ENCODE measurements around the gene IL4R.

The IL4R gene

DNA sequence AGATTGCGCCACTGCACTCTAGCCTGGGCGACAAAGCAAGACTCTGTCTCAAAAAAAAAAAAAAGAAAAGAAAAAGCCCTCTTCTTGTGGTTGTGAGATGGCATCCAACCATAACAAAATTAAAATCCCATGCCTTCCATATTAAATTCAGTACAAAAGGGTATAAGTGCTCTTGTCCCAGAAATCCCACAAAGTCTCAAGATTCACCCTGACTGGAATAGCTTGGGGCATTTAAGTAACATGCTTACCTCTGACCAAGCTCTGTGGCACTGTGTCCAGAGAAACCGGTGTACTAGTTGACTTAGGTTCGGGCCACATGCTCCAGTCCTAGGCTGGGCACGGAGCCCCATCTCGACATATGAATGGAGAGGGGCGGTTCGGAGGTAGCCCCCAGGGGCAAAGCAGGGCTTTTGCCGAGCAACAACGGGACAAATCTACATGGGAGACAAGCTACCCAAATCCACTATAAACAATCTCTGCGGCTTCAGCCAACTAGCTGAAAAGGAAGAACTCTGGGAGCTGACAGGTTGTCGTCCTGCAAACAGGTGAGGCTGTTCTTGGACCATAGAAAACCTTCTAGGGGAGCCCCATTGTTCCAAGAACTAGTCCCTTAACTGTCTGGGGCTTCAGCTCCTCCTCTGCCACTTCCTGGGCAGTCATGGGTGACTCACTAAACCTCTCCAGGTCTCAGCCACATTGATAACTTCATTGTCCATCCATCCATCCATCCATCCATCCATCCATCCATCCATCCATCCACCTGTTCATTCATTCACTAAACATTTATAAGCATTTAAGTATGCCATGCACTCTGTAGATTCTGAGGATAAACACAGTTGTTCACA is 10.3 kb upstream of the IL4R start:
- peaks cover 11% of the 10 kb centered on the region for H3K4me1 Mint-ChIP-seq
- H3K27me3 Mint-ChIP-seq (ENCODE audit: low read depth), result peaks cover 18% of the 10 kb centered on the region
- peaks cover 2% of the 10 kb centered on the region for H3K9me3 Mint-ChIP-seq
- TF ChIP-seq, protein P1, sequence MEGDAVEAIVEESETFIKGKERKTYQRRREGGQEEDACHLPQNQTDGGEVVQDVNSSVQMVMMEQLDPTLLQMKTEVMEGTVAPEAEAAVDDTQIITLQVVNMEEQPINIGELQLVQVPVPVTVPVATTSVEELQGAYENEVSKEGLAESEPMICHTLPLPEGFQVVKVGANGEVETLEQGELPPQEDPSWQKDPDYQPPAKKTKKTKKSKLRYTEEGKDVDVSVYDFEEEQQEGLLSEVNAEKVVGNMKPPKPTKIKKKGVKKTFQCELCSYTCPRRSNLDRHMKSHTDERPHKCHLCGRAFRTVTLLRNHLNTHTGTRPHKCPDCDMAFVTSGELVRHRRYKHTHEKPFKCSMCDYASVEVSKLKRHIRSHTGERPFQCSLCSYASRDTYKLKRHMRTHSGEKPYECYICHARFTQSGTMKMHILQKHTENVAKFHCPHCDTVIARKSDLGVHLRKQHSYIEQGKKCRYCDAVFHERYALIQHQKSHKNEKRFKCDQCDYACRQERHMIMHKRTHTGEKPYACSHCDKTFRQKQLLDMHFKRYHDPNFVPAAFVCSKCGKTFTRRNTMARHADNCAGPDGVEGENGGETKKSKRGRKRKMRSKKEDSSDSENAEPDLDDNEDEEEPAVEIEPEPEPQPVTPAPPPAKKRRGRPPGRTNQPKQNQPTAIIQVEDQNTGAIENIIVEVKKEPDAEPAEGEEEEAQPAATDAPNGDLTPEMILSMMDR (IDR thresholded peaks at IDR 0.05; ENCODE audit: unreplicated experiment in 3 of 3), result no peak
- H3K4me3 Mint-ChIP-seq, result no peak overlapping the region
- no peak overlapping the region for H3K27ac Mint-ChIP-seq
- no peaks in the 10 kb centered on the region for H3K36me3 Mint-ChIP-seq (ENCODE audit: low read depth)

DNA sequence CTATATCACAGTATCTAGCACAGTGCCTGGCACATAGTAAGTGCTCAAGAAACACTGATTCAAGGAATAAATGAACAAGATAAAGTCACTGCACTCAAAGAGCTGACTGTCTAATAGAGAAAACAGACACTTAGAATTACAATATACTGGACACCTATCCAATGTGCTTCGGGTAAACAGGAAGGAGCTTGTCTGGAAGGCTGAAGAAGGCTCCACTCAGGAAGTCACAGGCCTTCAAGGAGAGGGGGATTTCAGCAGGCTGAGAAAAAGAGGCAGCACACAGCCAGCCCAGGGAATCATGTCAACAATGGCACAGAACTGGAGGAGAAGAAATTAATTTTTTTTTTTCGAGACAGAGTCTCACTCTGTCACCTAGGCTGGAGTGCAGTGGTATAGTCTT is 9.7 kb upstream of the IL4R start:
- TF ChIP-seq, protein P1 (IDR thresholded peaks at IDR 0.05; ENCODE audit: unreplicated experiment in 3 of 3), result no peak
- H3K36me3 Mint-ChIP-seq (ENCODE audit: low read depth), result no peaks in the 10 kb centered on the region

DNA sequence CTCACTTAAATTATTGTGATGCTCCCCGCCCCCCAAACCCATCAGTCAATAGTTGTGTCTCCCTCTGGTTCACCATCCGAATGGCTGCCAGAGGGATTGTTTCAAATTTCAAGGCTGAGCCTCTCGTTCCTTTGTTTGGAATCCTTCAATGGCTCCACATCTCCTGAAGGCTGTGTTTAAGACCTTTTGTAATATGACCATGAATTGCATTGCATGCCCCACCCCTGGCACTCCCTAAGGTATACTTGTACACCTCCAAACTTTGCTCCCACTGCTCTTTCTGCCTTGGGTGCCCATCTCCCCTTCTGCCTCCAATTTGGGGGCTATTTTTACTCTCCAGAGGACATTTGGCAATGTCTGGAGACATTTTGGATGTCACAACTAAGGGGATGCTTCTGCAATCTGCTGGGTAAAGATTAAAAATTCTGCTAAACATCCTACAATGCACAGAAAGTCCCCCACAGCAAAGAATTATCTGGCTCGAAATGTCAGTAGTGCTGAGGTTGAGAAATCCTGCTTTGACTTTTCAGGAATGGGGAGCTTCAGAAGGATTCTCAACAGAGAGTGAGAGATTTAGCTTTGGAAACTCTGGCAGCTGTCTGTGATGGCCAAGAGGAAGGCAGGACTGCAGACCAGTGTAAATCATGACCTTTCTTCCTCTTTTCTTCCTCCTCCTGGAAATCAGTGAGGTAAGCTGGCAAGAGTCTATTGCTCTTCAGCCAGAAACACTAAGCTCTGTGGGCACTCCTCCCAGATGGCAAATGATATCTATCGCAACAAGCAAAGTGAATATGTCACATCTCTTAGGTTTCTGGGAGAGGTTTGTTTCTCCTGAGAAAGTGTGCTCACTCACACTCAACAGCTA is 8.7 kb upstream of the IL4R start:
- Mint-ChIP-seq H3K36me3 (ENCODE audit: low read depth) (no peaks in the 10 kb centered on the region), H3K27ac (peak overlapping the region in 1 of 3 experiments; percentile 29), H3K27me3 (ENCODE audit: low read depth) (peaks cover 18% of the 10 kb centered on the region), H3K4me3 (no peak overlapping the region), H3K9me3 (peaks cover 2% of the 10 kb centered on the region), H3K4me1 (peaks cover 11% of the 10 kb centered on the region)
- TF ChIP-seq, protein P1 (IDR thresholded peaks at IDR 0.05; ENCODE audit: unreplicated experiment in 3 of 3), result no peak

More for the DNA sequence above, 9.7 kb upstream of the IL4R start:
- H3K4me3 Mint-ChIP-seq, result no peak overlapping the region
- H3K27ac Mint-ChIP-seq, result no peak overlapping the region
- peaks cover 18% of the 10 kb centered on the region for H3K27me3 Mint-ChIP-seq (ENCODE audit: low read depth)
- H3K4me1 Mint-ChIP-seq, result peaks cover 11% of the 10 kb centered on the region
- H3K9me3 Mint-ChIP-seq, result peaks cover 2% of the 10 kb centered on the region

DNA sequence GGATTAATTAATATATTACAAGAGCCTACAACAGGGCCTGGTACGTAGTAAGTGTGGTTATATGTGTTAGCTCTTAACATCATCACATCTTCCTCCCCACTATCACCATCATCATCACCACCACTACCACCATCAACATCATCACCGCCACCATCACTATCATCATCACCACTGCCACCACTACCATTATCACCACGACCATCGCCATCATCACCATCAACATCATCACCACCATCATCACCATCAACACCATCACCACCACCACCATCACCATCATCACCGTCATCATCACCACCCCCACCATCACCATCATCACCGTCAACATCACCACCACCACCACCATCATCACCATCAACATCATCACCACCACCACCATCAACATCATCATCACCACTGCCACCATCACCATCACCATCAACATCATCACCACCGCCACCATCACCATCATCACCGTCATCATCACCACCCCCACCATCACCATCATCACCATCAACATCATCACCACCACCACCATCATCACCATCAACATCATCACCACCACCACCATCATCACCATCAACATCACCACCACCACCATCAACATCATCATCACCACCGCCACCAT is 7.8 kb upstream of the IL4R start:
- TF ChIP-seq, protein P1 (IDR thresholded peaks at IDR 0.05; ENCODE audit: unreplicated experiment in 3 of 3), result no peak
- Mint-ChIP-seq H3K27ac (no peak overlapping the region), H3K4me1 (peaks cover 11% of the 10 kb centered on the region), H3K36me3 (ENCODE audit: low read depth) (no peaks in the 10 kb centered on the region), H3K4me3 (no peak overlapping the region), H3K27me3 (ENCODE audit: low read depth) (peaks cover 21% of the 10 kb centered on the region), H3K9me3 (peaks cover 2% of the 10 kb centered on the region)

DNA sequence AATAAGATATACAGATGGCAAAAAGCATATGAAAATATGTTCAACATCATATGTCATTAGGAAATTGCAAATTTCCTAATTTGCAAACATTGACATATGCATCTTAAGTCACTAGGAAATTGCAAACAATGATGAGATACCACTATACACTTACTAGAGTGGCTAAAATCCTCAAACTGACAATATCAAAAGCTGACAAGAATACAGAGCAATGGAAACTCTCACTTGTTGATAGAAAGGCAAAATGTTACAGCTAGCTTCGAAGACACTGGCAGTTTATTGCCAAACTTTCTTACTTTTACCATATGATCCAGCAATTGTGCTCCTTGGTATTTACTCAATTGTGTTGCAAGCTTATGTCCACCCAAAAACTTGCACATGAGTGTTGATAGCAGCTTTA is 5.0 kb upstream of the IL4R start:
- TF ChIP-seq, protein P1 (IDR thresholded peaks at IDR 0.05; ENCODE audit: unreplicated experiment in 3 of 3), result no peak
- Mint-ChIP-seq H3K4me1 (peaks cover 30% of the 10 kb centered on the region), H3K4me3 (no peak overlapping the region), H3K36me3 (ENCODE audit: low read depth) (no peaks in the 10 kb centered on the region), H3K27me3 (ENCODE audit: low read depth) (peaks cover 29% of the 10 kb centered on the region), H3K27ac (no peak overlapping the region), H3K9me3 (peaks cover 2% of the 10 kb centered on the region)

All from nephron (organoid).